Neural progenitor cell (in vitro differentiated cells): ENCODE data around the gene GHRHR. TPM values are rescaled to one million over a fixed set of nuclear protein-coding genes. Genes with fewer than 3 reads are reported as not detected.

Source experiments
- DNase-seq: peaks from one replicate; pipeline ENCODE4 v3.0.0-alpha.2; 2016; ENCODE audit warnings: low spot score
- H2AFZ ChIP-seq: fragments of 200-600 bp; sonication (generic); replicated peaks from 2 replicates; pipeline ENCODE4 v1.6.1; 2016; ENCODE audit warnings: antibody characterized with exemption
- H3F3A ChIP-seq: fragments of 200-600 bp; sonication (generic); 2 replicates; pipeline ENCODE4 v1.6.1; 2016; ENCODE audit warnings: antibody characterized with exemption, low read depth
- H3K27ac ChIP-seq: fragments of 200-600 bp; sonication (generic); 2 replicates; pipeline ENCODE4 v1.5.1; 2016; ENCODE audit warnings: mild to moderate bottlenecking
- H3K27me3 ChIP-seq: fragments of 200-600 bp; sonication (generic); 2 replicates; pipeline ENCODE4 v1.6.1; 2016; ENCODE audit warnings: mild to moderate bottlenecking, moderate library complexity
- H3K36me3 ChIP-seq: fragments of 200-600 bp; sonication (generic); 2 replicates; pipeline ENCODE4 v1.5.1; 2016
- H3K4me1 ChIP-seq: fragments of 200-600 bp; sonication (generic); 2 replicates; pipeline ENCODE4 v1.6.1; 2016; ENCODE audit warnings: mixed run types
- H3K4me2 ChIP-seq: fragments of 200-600 bp; sonication (generic); 2 replicates; pipeline ENCODE4 v1.6.1; 2016
- H3K4me3 ChIP-seq: fragments of 200-600 bp; sonication (generic); 2 replicates; pipeline ENCODE4 v1.5.1; 2016
- H3K79me2 ChIP-seq: fragments of 200-600 bp; sonication (generic); 2 replicates; pipeline ENCODE4 v1.6.1; 2016; ENCODE audit warnings: low read depth
- H3K9ac ChIP-seq: fragments of 200-600 bp; sonication (generic); 2 replicates; pipeline ENCODE4 v1.6.1; 2016
- H3K9me3 ChIP-seq: fragments of 200-600 bp; sonication (generic); 2 replicates; pipeline ENCODE4 v1.5.1; 2016; ENCODE audit warnings: low read depth
- H4K20me1 ChIP-seq: fragments of 200-600 bp; sonication (generic); 2 replicates; pipeline ENCODE4 v1.6.1; 2016; ENCODE audit warnings: low read depth
- H3K27ac Mint-ChIP-seq: 3 replicates; pipeline ENCODE4 v1.8.0; 2021; ENCODE audit warnings: mixed read lengths
- H3K27me3 Mint-ChIP-seq: 2 replicates; pipeline ENCODE4 v1.8.0; 2022; ENCODE audit warnings: low read depth, mild to moderate bottlenecking, inconsistent platforms, moderate library complexity, mixed read lengths; ENCODE audit not compliant: insufficient read depth
- H3K36me3 Mint-ChIP-seq: 3 replicates; pipeline ENCODE4 v1.8.0; 2021; ENCODE audit warnings: mixed read lengths
- H3K4me1 Mint-ChIP-seq: 3 replicates; pipeline ENCODE4 v1.8.0; 2021; ENCODE audit warnings: mixed read lengths
- H3K4me3 Mint-ChIP-seq: 3 replicates; pipeline ENCODE4 v1.8.0; 2021; ENCODE audit warnings: mild to moderate bottlenecking, moderate library complexity, mixed read lengths
- H3K9me3 Mint-ChIP-seq: 3 replicates; pipeline ENCODE4 v1.8.0; 2020; ENCODE audit warnings: mixed read lengths
- CTCF ChIP-seq: fragments of 200-600 bp; sonication (generic); IDR thresholded peaks from 2 replicates; pipeline ENCODE4 v1.5.1; 2017; ENCODE audit warnings: antibody characterized with exemption, mild to moderate bottlenecking
- EZH2 ChIP-seq: fragments of 200-600 bp; sonication (generic); IDR thresholded peaks from 2 replicates; pipeline ENCODE4 v1.6.1; 2017; ENCODE audit warnings: antibody characterized with exemption, mild to moderate bottlenecking, moderate library complexity
- EZH2phosphoT487 ChIP-seq: fragments of 200-600 bp; sonication (generic); IDR thresholded peaks from 2 replicates; pipeline ENCODE4 v1.6.1; 2017; ENCODE audit warnings: antibody characterized with exemption
- total RNA-seq: library from RNA; depleted of rRNA; stranded (reverse); fragments of >200 nt; gene quantifications from 2 replicates; pipeline ENCODE4 v1.2.3, GENCODE V29; 2015; ENCODE audit warnings: low replicate concordance

The GHRHR gene
- total RNA-seq, 1 donor from 2014 or later: not detected

- Histone ChIP-seq H3K9me3 (no peaks in the 10 kb centered on the region), H3K4me1 (peaks cover 4% of the 10 kb centered on the region), H3K27ac (no peak overlapping the region), H3K36me3 (no peaks in the 10 kb centered on the region), H4K20me1 (no peaks in the 10 kb centered on the region), H3K4me3 (no peak overlapping the region), H3K9ac (no peak overlapping the region), H3K27me3 (peaks cover 14% of the 10 kb centered on the region), H3K79me2 (no peaks in the 10 kb centered on the region), H3K4me2 (no peak overlapping the region), H2AFZ (no peak overlapping the region), H3F3A (no peaks in the 10 kb centered on the region)
- TF ChIP-seq EZH2phosphoT487: no peak
- no peak for TF ChIP-seq CTCF
- TF ChIP-seq EZH2: no peak
- H3K9me3 Mint-ChIP-seq: no peaks in the 10 kb centered on the region
- no peak overlapping the region for H3K4me3 Mint-ChIP-seq
- peaks cover 57% of the 10 kb centered on the region for H3K4me1 Mint-ChIP-seq
- H3K27ac Mint-ChIP-seq: peak overlapping the region; percentile 62
- no peaks in the 10 kb centered on the region for H3K36me3 Mint-ChIP-seq
- peaks cover 18% of the 10 kb centered on the region for H3K27me3 Mint-ChIP-seq
- DNase-seq: no peak
Measured at GRCh38 chr7:31020161-31020560, 56.4 kb downstream of the GHRHR start.

GRCh38 chr7:31020652-31021051, 56.9 kb downstream of the GHRHR start:
- no peak overlapping the region for H3K4me3 ChIP-seq
- no peaks in the 10 kb centered on the region for H3K36me3 Mint-ChIP-seq
- no peak overlapping the region for H3K27ac ChIP-seq
- H3K4me1 Mint-ChIP-seq: peaks cover 60% of the 10 kb centered on the region
- no peak for DNase-seq
- H3K27me3 Mint-ChIP-seq: peaks cover 21% of the 10 kb centered on the region
- H4K20me1 ChIP-seq: no peaks in the 10 kb centered on the region
- no peaks in the 10 kb centered on the region for H3K9me3 Mint-ChIP-seq
- H3K4me3 Mint-ChIP-seq: no peak overlapping the region
- no peak overlapping the region for H3K4me2 ChIP-seq
- no peaks in the 10 kb centered on the region for H3F3A ChIP-seq
- no peaks in the 10 kb centered on the region for H3K9me3 ChIP-seq
- H3K79me2 ChIP-seq: no peaks in the 10 kb centered on the region
- H3K36me3 ChIP-seq: no peaks in the 10 kb centered on the region
- H3K9ac ChIP-seq: no peak overlapping the region
- peaks cover 4% of the 10 kb centered on the region for H3K4me1 ChIP-seq
- H2AFZ ChIP-seq: no peak overlapping the region
- TF ChIP-seq CTCF (no peak), EZH2phosphoT487 (no peak), EZH2 (no peak)
- peaks cover 18% of the 10 kb centered on the region for H3K27me3 ChIP-seq
- H3K27ac Mint-ChIP-seq: no peak overlapping the region

DNA sequence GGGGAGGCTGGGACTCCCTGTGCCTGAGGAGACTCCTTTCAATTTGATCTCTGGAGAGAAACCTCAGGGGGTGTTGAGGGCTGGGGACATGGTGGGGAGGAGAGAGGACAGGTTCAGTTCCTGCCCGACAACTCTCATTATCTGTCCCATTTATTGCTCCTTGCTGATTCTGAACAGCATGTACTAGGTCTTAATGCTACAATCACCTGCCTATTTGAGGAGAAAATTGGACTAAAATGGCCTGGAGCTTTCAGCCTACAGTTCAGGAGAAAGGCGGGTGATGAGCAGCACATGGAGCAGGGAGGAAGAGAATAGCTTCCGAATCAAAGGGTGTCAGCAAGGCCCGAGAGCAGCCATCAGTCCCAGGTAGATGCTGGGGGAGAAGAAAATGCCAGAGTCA, 58.4 kb downstream of the GHRHR start:
- Mint-ChIP-seq H3K4me3 (no peak overlapping the region), H3K27me3 (peaks cover 23% of the 10 kb centered on the region), H3K9me3 (no peaks in the 10 kb centered on the region), H3K36me3 (no peaks in the 10 kb centered on the region), H3K4me1 (peaks cover 69% of the 10 kb centered on the region), H3K27ac (no peak overlapping the region)
- TF ChIP-seq EZH2phosphoT487 (no peak), CTCF (no peak), EZH2 (no peak)
- no peak overlapping the region for H3K9ac ChIP-seq
- no peak overlapping the region for H3K4me3 ChIP-seq
- peaks cover 9% of the 10 kb centered on the region for H4K20me1 ChIP-seq
- DNase-seq: no peak
- no peaks in the 10 kb centered on the region for H3K79me2 ChIP-seq
- H3K4me2 ChIP-seq: no peak overlapping the region
- no peaks in the 10 kb centered on the region for H3K36me3 ChIP-seq
- H3K27ac ChIP-seq: no peak overlapping the region
- peaks cover 7% of the 10 kb centered on the region for H3F3A ChIP-seq
- no peaks in the 10 kb centered on the region for H3K9me3 ChIP-seq
- H3K27me3 ChIP-seq: peaks cover 33% of the 10 kb centered on the region
- H2AFZ ChIP-seq: no peak overlapping the region
- peaks cover 10% of the 10 kb centered on the region for H3K4me1 ChIP-seq

- Histone ChIP-seq H3K4me3 (no peak overlapping the region), H3K4me1 (peaks cover 11% of the 10 kb centered on the region), H3K36me3 (no peaks in the 10 kb centered on the region), H4K20me1 (peaks cover 14% of the 10 kb centered on the region), H3K27ac (no peak overlapping the region), H3F3A (peaks cover 7% of the 10 kb centered on the region), H3K79me2 (no peaks in the 10 kb centered on the region), H2AFZ (no peak overlapping the region), H3K9me3 (no peaks in the 10 kb centered on the region), H3K27me3 (peaks cover 39% of the 10 kb centered on the region), H3K4me2 (no peak overlapping the region), H3K9ac (no peak overlapping the region)
- Mint-ChIP-seq H3K27me3 (peaks cover 23% of the 10 kb centered on the region), H3K4me1 (peaks cover 69% of the 10 kb centered on the region), H3K36me3 (no peaks in the 10 kb centered on the region), H3K27ac (peak overlapping the region; percentile 83), H3K9me3 (no peaks in the 10 kb centered on the region), H3K4me3 (no peak overlapping the region)
- no peak for TF ChIP-seq EZH2phosphoT487
- no peak for TF ChIP-seq EZH2
- TF ChIP-seq CTCF: no peak
- DNase-seq: no peak
Measured at GRCh38 chr7:31022726-31023125, 59.0 kb downstream of the GHRHR start.
